HepG2 (cell line): ENCODE measurements around the gene SLC9A8. TPM values are rescaled to one million over a fixed set of nuclear protein-coding genes. Genes with fewer than 3 reads are reported as not detected.
A peak's percentile ranks its signal among the peaks of the same experiment; 100 is the strongest.

Experiments
- ATAC-seq: fragments of 200-7000 bp; cut with Tn5 transposase; 3 replicates; pipeline ENCODE4 v1.9.1; 2020; ENCODE audit warnings: mild to moderate bottlenecking, moderate library complexity
- BruUV-seq: library from RNA; stranded (reverse); fragments of 400-500 nt; replicated peaks from 2 replicates; lab custom pipeline; 2021; lab: Mats Ljungman, UMichigan
- CTCF ChIA-PET: fragments of 300-600 bp; formaldehyde crosslinking; extraction: SDS; loops from one replicate; lab custom pipeline; 2021; ENCODE audit warnings: low total read pairs, inconsistent platforms, low intra/inter-chr PET ratio; lab: Yijun Ruan, JAX
- POLR2A ChIA-PET: fragments of 350-600 bp; sonication (Branson Sonifier 250); formaldehyde crosslinking; loops from one replicate; lab custom pipeline; 2020; ENCODE audit warnings: antibody characterized with exemption, inconsistent platforms; lab: Yijun Ruan, JAX
- DNase-seq: peaks from one replicate; pipeline ENCODE4 v3.0.0-alpha.2; 2015; ENCODE audit warnings: low spot score
- FAIRE-seq: peaks from 3 replicates; lab custom pipeline; 2011; peaks lifted over from hg19 to GRCh38; lab: Jason Lieb, UNC
- H2AFZ ChIP-seq: one replicate; pipeline ENCODE4 v1.6.1; 2011; ENCODE audit warnings: low read length, inconsistent platforms
- H3K27ac ChIP-seq: fragments of 300-600 bp; 3 replicates; pipeline ENCODE4 v1.8.0; 2011; ENCODE audit warnings: mixed run types, mild to moderate bottlenecking, mixed read lengths, low read length, inconsistent platforms; ENCODE audit not compliant: insufficient read depth; ENCODE audit errors: extremely low read length
- H3K27me3 ChIP-seq, 2 experiments: fragments of 200-600 bp in 1 of 2; 2 replicates in 1 of 2; 3 replicates in 1 of 2; pipeline versions ENCODE4 v1.6.0 to v1.8.0; 2011; ENCODE audit warnings: low read length in 2 of 2, mild to moderate bottlenecking in 2 of 2, moderate library complexity in 2 of 2, inconsistent platforms in 1 of 2; ENCODE audit not compliant: insufficient read depth in 2 of 2, control insufficient read depth in 1 of 2
- H3K36me3 ChIP-seq, 2 experiments: fragments of 200-600 bp in 1 of 2; replicated peaks in 1 of 2; 2 replicates in 1 of 2; 3 replicates in 1 of 2; pipeline versions ENCODE4 v1.5.1 to v1.8.0; 2011; ENCODE audit warnings: low read length in 2 of 2, inconsistent platforms in 1 of 2; ENCODE audit not compliant: insufficient read depth in 2 of 2, control insufficient read depth in 1 of 2
- H3K4me1 ChIP-seq: 2 replicates; pipeline ENCODE4 v1.5.1; 2012; ENCODE audit warnings: low read length, inconsistent platforms; ENCODE audit not compliant: insufficient read depth
- H3K4me2 ChIP-seq: 2 replicates; pipeline ENCODE4 v1.6.0; 2011; ENCODE audit warnings: low read depth, low read length, inconsistent platforms
- H3K4me3 ChIP-seq, 3 experiments: fragments of 200-600 bp in 1 of 3; sonication (generic), shearing (Covaris generic) in 1 of 3; replicated peaks in 1 of 3; 2 replicates each; pipeline ENCODE4 v1.5.1; 2011 to 2016; ENCODE audit warnings: low read length in 3 of 3, inconsistent platforms in 2 of 3, low read depth in 2 of 3, mild to moderate bottlenecking in 2 of 3, control low read depth in 1 of 3, mixed read lengths in 1 of 3; ENCODE audit not compliant: insufficient read depth in 1 of 3
- H3K79me2 ChIP-seq: one replicate; pipeline ENCODE4 v1.6.1; 2011; ENCODE audit warnings: low read length, inconsistent platforms; ENCODE audit not compliant: insufficient read depth
- H3K9ac ChIP-seq: 2 replicates; pipeline ENCODE4 v1.6.0; 2011; ENCODE audit warnings: mild to moderate bottlenecking, low read depth, low read length, inconsistent platforms; ENCODE audit not compliant: insufficient read depth
- H3K9me3 ChIP-seq: 2 replicates; pipeline ENCODE4 v1.5.1; 2012; ENCODE audit warnings: mild to moderate bottlenecking, low read length
- H4K20me1 ChIP-seq: 2 replicates; pipeline ENCODE4 v1.6.0; 2011; ENCODE audit warnings: inconsistent platforms, mild to moderate bottlenecking, low read length, moderate library complexity; ENCODE audit not compliant: insufficient read depth
- AKAP8 ChIP-seq: sonication (generic); formaldehyde crosslinking; IDR thresholded peaks from 2 replicates; pipeline ENCODE4 v1.5.1; 2020; ENCODE audit warnings: mild to moderate bottlenecking, missing genetic modification reagents
- CEBPG ChIP-seq: IDR thresholded peaks from 2 replicates; pipeline ENCODE4 v1.6.1; 2016
- DNMT3B ChIP-seq: conservative IDR thresholded peaks from 2 replicates; pipeline ENCODE4 v1.6.1; 2016; ENCODE audit warnings: missing biosample characterization, control low read depth
- GATAD1 ChIP-seq: IDR thresholded peaks from 2 replicates; pipeline ENCODE4 v1.6.1; 2016; ENCODE audit warnings: missing genetic modification reagents, missing compliant biosample characterization
- KDM3A ChIP-seq: IDR thresholded peaks from 2 replicates; pipeline ENCODE4 v1.6.1; 2018; ENCODE audit warnings: low read depth, missing compliant biosample characterization
- KLF9 ChIP-seq: IDR thresholded peaks from 2 replicates; pipeline ENCODE4 v1.6.1; 2016; ENCODE audit warnings: low read depth
- MBNL3 ChIP-seq: fragments of 250-450 bp; sonication (Bioruptor Pico); conservative IDR thresholded peaks from 2 replicates; pipeline ENCODE4 v1.8.0; 2022; ENCODE audit warnings: mild to moderate bottlenecking, inconsistent platforms
- MED8 ChIP-seq: sonication (generic); formaldehyde crosslinking; IDR thresholded peaks from 2 replicates; pipeline ENCODE4 v1.8.1; 2023; ENCODE audit warnings: mild to moderate bottlenecking, missing genetic modification reagents; ENCODE audit not compliant: insufficient replicate concordance
- NFE2 ChIP-seq: sonication (generic); formaldehyde crosslinking; IDR thresholded peaks from 2 replicates; pipeline ENCODE4 v1.4.0; 2020; ENCODE audit warnings: missing genetic modification reagents
- NFKB2 ChIP-seq: sonication (generic); formaldehyde crosslinking; IDR thresholded peaks from 2 replicates; pipeline ENCODE4 v1.4.0; 2020; ENCODE audit warnings: missing genetic modification reagents, borderline replicate concordance
- POGZ ChIP-seq: sonication (generic); formaldehyde crosslinking; IDR thresholded peaks from 2 replicates; pipeline ENCODE4 v1.4.0; 2020; ENCODE audit warnings: mild to moderate bottlenecking, missing genetic modification reagents
- RFX3 ChIP-seq: IDR thresholded peaks from 2 replicates; pipeline ENCODE4 v1.6.1; 2016; ENCODE audit warnings: missing biosample characterization, missing genetic modification reagents
- ZNF317 ChIP-seq: sonication (generic); formaldehyde crosslinking; IDR thresholded peaks from 2 replicates; pipeline ENCODE4 v1.5.0; 2020; ENCODE audit warnings: mild to moderate bottlenecking, missing genetic modification reagents
- ZNF337 ChIP-seq: sonication (generic); formaldehyde crosslinking; IDR thresholded peaks from 2 replicates; pipeline ENCODE4 v1.5.1; 2020; ENCODE audit warnings: missing genetic modification reagents, low read depth, mild to moderate bottlenecking, borderline replicate concordance
- ZNF776 ChIP-seq: sonication (generic); formaldehyde crosslinking; IDR thresholded peaks from 2 replicates; pipeline ENCODE4 v1.4.0; 2020; ENCODE audit warnings: mild to moderate bottlenecking, missing genetic modification reagents
- WGBS: methylation state at CpG from one replicate; pipeline ENCODE4 v1.1.6; 2017; ENCODE audit warnings: low lambda C conversion rate; 5-methylcytosine and 5-hydroxymethylcytosine counted together
- in situ Hi-C: cut with HindIII; loops from 2 replicates; pipeline ENCODE4 v1.10.0; 2017; ENCODE audit warnings: low pct_unique_long_range_greater_than_20kb; ENCODE audit not compliant: extremely low pct_ligation_motif_present
- intact Hi-C: fragments of 100-400 bp; cut with micrococcal nuclease; formaldehyde crosslinking; loops from one replicate; pipeline ENCODE4 v1.10.0; 2022; ENCODE audit not compliant: unreplicated experiment
- polyA plus RNA-seq, 8 experiments: library from polyadenylated mRNA; depleted of rRNA in 3 of 8; stranded (reverse) in 7 of 8; unstranded in 1 of 8; fragments of >200 nt; fragmentation: Illumina TruSeq in 4 of 8; extraction: Trizol in 4 of 8; gene quantifications; 2 replicates each; pipeline versions ENCODE4 v1.2.1 to v1.2.3, GENCODE V29; 2011 to 2016; ENCODE audit warnings: low read depth in 4 of 8, missing spikeins in 1 of 8, mixed read lengths in 1 of 8; ENCODE audit not compliant: insufficient read depth in 1 of 8
- total RNA-seq, 5 experiments: library from RNA; depleted of rRNA; stranded (reverse); fragments of >200 nt; fragmentation: Illumina TruSeq; extraction: Trizol; gene quantifications; 2 replicates each; pipeline ENCODE4 v1.2.3, GENCODE V29; 2016; ENCODE audit warnings: low read depth in 1 of 5
- TF ChIP-seq, protein P1 (sequence below): sonication (generic); formaldehyde crosslinking; IDR thresholded peaks from 2 replicates; pipeline ENCODE4 v1.4.0; 2020; ENCODE audit warnings: missing genetic modification reagents, low read depth, mild to moderate bottlenecking, borderline replicate concordance
- TF ChIP-seq, protein P2 (sequence below): sonication (generic); formaldehyde crosslinking; IDR thresholded peaks from 2 replicates; pipeline ENCODE4 v1.5.0; 2020; ENCODE audit warnings: missing genetic modification reagents
- TF ChIP-seq, protein P3 (sequence below): IDR thresholded peaks from 2 replicates; pipeline ENCODE4 v1.6.1; 2018; ENCODE audit warnings: missing genetic modification reagents, mild to moderate bottlenecking, missing compliant biosample characterization

Gene SLC9A8
- total and polyA plus RNA-seq, 2 of the 13 experiments (the other 11 are each of a cell fraction or from before 2014, with no cell fraction given), result 4.1 to 7.4 TPM

DNA sequence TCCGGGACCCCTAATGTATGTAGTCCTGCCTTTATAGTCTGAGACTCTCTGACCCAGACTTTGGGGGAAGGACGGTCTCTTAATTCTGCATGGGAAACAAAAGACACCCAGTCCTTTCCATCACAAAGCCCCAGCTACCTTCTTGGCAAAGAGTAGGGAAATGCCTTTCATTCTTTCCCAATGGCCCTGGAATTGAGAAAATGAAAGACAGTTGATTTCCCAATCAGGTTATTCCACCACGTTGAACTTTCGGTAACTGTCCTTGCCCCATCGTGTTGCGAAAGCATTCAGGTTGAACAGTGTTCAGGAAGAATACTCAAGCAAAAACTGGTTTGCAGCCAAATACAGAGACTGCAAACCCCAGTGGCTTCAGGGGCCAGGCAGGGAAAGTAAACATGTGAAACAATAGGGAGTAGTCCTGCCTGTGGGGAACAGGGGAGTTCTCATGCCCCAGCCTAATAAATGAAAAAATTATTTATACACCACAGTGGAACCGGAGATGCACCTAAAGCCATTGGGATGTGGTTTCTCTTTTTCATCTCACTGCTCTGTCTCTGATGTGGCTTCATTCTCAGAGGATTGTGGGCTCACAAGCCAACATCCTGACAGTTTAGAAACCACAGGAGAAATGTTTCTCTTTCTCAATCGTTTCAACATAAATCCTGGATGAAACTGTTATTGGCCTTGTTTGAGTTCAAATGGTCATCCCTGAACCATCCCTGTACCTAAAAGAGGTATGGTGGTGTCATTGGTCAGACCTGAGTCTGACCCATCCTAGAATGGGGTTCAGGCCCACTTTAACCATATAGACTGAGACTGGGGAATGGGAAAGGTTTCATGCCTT is 44.2 kb upstream of the SLC9A8 start (continued):
- TF ChIP-seq, protein P1, sequence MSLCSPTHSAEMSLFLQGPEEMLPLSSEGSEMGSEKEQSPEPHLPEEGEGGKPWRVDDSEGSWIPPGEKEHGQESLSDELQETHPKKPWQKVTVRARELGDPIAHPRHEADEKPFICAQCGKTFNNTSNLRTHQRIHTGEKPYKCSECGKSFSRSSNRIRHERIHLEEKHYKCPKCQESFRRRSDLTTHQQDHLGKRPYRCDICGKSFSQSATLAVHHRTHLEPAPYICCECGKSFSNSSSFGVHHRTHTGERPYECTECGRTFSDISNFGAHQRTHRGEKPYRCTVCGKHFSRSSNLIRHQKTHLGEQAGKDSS (CRISPR knock-in tag), result peak; percentile 71; the same call in 1 of the 2 replicates
- TF ChIP-seq KDM3A (CRISPR knock-in tag), result peak; percentile 99
- peak; percentile 95 for TF ChIP-seq MED8
- TF ChIP-seq, protein P2, sequence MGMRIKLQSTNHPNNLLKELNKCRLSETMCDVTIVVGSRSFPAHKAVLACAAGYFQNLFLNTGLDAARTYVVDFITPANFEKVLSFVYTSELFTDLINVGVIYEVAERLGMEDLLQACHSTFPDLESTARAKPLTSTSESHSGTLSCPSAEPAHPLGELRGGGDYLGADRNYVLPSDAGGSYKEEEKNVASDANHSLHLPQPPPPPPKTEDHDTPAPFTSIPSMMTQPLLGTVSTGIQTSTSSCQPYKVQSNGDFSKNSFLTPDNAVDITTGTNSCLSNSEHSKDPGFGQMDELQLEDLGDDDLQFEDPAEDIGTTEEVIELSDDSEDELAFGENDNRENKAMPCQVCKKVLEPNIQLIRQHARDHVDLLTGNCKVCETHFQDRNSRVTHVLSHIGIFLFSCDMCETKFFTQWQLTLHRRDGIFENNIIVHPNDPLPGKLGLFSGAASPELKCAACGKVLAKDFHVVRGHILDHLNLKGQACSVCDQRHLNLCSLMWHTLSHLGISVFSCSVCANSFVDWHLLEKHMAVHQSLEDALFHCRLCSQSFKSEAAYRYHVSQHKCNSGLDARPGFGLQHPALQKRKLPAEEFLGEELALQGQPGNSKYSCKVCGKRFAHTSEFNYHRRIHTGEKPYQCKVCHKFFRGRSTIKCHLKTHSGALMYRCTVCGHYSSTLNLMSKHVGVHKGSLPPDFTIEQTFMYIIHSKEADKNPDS, result peak; percentile 99
- TF ChIP-seq KLF9 (CRISPR knock-in tag), result peak; percentile 82; the same call in 1 of the 2 replicates
- peak; percentile 100 for TF ChIP-seq CEBPG
- TF ChIP-seq ZNF317 (CRISPR knock-in tag), result peak; percentile 96
- TF ChIP-seq, all 625 proteins: peak for 408

DNA sequence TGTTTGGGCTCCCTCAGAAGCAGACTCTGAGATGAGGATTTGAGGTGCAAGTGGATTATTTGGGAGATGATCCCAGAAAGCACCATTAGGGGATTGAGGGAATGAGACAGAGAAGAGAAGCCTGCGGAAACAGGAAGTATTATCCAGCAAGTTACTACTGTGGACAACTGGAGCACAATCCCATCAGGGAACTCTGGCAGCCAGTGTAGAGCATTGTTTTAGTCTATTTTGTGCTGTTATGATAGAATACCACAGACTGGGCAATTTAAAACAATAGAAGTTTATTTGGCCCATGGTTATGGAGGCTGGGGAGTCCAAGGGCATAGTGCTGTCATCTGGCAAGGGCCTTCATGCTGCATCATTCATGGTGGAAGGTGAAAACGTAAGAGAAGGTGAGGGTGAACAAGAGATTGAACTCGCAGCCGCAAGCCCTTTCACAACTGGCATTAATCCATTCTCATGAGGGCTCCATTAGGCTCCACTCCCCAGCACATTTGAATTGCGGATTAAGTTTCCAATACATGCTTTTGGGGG is 43.5 kb upstream of the SLC9A8 start:
- Histone ChIP-seq H3K36me3 (no peaks in the 10 kb centered on the region), H4K20me1 (no peaks in the 10 kb centered on the region), H3K79me2 (no peaks in the 10 kb centered on the region), H3K27ac (peak overlapping the region; percentile 85), H2AFZ (no peak overlapping the region), H3K4me2 (peak overlapping the region; percentile 69), H3K9ac (peak overlapping the region; percentile 67), H3K27me3 (no peaks in the 10 kb centered on the region), H3K4me3 (peak overlapping the region in 2 of 3 experiments; percentile 11 to 30; a peak in 2 of 6 replicates), H3K9me3 (no peaks in the 10 kb centered on the region), H3K4me1 (peaks cover 84% of the 10 kb centered on the region)
- ATAC-seq (no peak), FAIRE-seq (no peak), DNase-seq (no peak)
- ChIA-PET CTCF (no interaction called here), POLR2A (no interaction called here)
- no TSS peak for BruUV-seq
- in situ Hi-C loops (no loop called here), intact Hi-C loops (no loop called here)
- WGBS, result 95% methylated on average over 5 of the region's 5 CpGs
- TF ChIP-seq MBNL3 (CRISPR knock-in tag) (no peak), ZNF337 (CRISPR knock-in tag) (no peak), ZNF776 (CRISPR knock-in tag) (0 out of 2 replicates have a peak, but pooled peaks have one; percentile 2), POGZ (0 out of 2 replicates have a peak, but pooled peaks have one; percentile 43), DNMT3B (CRISPR knock-in tag) (no peak), NFKB2 (CRISPR knock-in tag) (no peak), GATAD1 (CRISPR knock-in tag) (no peak; the same call in 1 of the 2 replicates), NFE2 (CRISPR knock-in tag) (0 out of 2 replicates have a peak, but pooled peaks have one; percentile 19), RFX3 (CRISPR knock-in tag) (0 out of 2 replicates have a peak, but pooled peaks have one; percentile 10), AKAP8 (peak; percentile 58; the same call in 1 of the 2 replicates)
- TF ChIP-seq, protein P3, sequence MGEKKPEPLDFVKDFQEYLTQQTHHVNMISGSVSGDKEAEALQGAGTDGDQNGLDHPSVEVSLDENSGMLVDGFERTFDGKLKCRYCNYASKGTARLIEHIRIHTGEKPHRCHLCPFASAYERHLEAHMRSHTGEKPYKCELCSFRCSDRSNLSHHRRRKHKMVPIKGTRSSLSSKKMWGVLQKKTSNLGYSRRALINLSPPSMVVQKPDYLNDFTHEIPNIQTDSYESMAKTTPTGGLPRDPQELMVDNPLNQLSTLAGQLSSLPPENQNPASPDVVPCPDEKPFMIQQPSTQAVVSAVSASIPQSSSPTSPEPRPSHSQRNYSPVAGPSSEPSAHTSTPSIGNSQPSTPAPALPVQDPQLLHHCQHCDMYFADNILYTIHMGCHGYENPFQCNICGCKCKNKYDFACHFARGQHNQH (CRISPR knock-in tag), result 0 out of 2 replicates have a peak, but pooled peaks have one; percentile 16
